ENCODE measurements around the gene FGF11. TPM values are rescaled to one million over a fixed set of nuclear protein-coding genes. Genes with fewer than 3 reads are reported as not detected.
A peak's percentile ranks its signal among the peaks of the same experiment; 100 is the strongest.

FGF11 gene
- total RNA-seq (2014; rRNA removed) = 23.4 and 23.8 TPM in 2 replicates
- 34.0 TPM for polyA plus RNA-seq (2012)

GRCh38 chr17:7439462-7440112, at the start of gene FGF11:
Gene FGF11 (plus strand): TSS chr17:7439512. CDS start chr17:7439621, 109 bp downstream.
- no peak for DNase-seq (ENCODE audit: low read depth)

- no peak for DNase-seq (ENCODE audit: low read depth)
Measured at GRCh38 chr17:7389924-7390910, 49.1 kb upstream of the FGF11 start.

- DNase-seq (ENCODE audit: low read depth) = no peak
Measured at GRCh38 chr17:7391307-7391706, 48.0 kb upstream of the FGF11 start.

- no peak for DNase-seq (ENCODE audit: low read depth)
Measured at GRCh38 chr17:7392696-7393612, 46.4 kb upstream of the FGF11 start.

GRCh38 chr17:7393613-7394451, 45.5 kb upstream of the FGF11 start:
- DNase-seq (ENCODE audit: low read depth) = peak; percentile 25

- peak; percentile 82 for DNase-seq (ENCODE audit: low read depth)
Measured at GRCh38 chr17:7394452-7395191, 44.7 kb upstream of the FGF11 start, which contains the start of gene PLSCR3. Gene PLSCR3 (minus strand): TSS chr17:7394525. CDS start chr17:7394110, 415 bp downstream.

- no peak for DNase-seq (ENCODE audit: low read depth)
Measured at GRCh38 chr17:7396147-7396546, 43.2 kb upstream of the FGF11 start.

GRCh38 chr17:7398612-7399011, 40.7 kb upstream of the FGF11 start:
- DNase-seq (ENCODE audit: low read depth) = no peak

GRCh38 chr17:7403043-7403726, 36.1 kb upstream of the FGF11 start:
- DNase-seq (ENCODE audit: low read depth) = no peak

- peak; percentile 75 for DNase-seq (ENCODE audit: low read depth)
Measured at GRCh38 chr17:7403727-7403976, 35.7 kb upstream of the FGF11 start.

GRCh38 chr17:7403977-7404736, 35.2 kb upstream of the FGF11 start, which contains the start of gene TMEM256:
Gene TMEM256 (minus strand): TSS chr17:7404097. CDS start chr17:7404084, 13 bp downstream.
- peak; percentile 99 for DNase-seq (ENCODE audit: low read depth)

- DNase-seq (ENCODE audit: low read depth) = peak; percentile 28
Measured at GRCh38 chr17:7404737-7405349, 34.5 kb upstream of the FGF11 start.

- no peak for DNase-seq (ENCODE audit: low read depth)
Measured at GRCh38 chr17:7405350-7406234, 33.7 kb upstream of the FGF11 start.

- no peak for DNase-seq (ENCODE audit: low read depth)
Measured at GRCh38 chr17:7406235-7406825, 33.0 kb upstream of the FGF11 start.

GRCh38 chr17:7407082-7407481, 32.2 kb upstream of the FGF11 start:
- DNase-seq (ENCODE audit: low read depth) = no peak

- no peak for DNase-seq (ENCODE audit: low read depth)
Measured at GRCh38 chr17:7407485-7408251, 31.6 kb upstream of the FGF11 start, which contains the start of gene NLGN2. Gene NLGN2 (plus strand): TSS chr17:7407845. CDS start chr17:7408256, 411 bp downstream.
